Hematopoietic multipotent progenitor cell (in vitro differentiated cells): ENCODE measurements around the gene PSMD11. TPM values are rescaled to one million over a fixed set of nuclear protein-coding genes. Genes with fewer than 3 reads are reported as not detected.
"Not testable (repeated sequence)": the region's sequence is repeated elsewhere in the genome, so short reads cannot be mapped to it uniquely, and the experiment has no call there.

ENCODE experiments used
- DNase-seq, 3 donors: peaks; one replicate each; pipeline ENCODE4 v3.0.0-alpha.2; 2011 to 2015; ENCODE audit warnings: low read depth in 2 of 3, low spot score in 2 of 3
- total RNA-seq: library from RNA; depleted of rRNA; stranded (reverse); fragments of >200 nt; gene quantifications from one replicate; pipeline ENCODE4 v1.2.3, GENCODE V29; 2012

PSMD11 gene
- total RNA-seq, 1 donor, result 34.5 TPM

- DNase-seq, result no peak
Measured at GRCh38 chr17:32504166-32504990, 60.1 kb downstream of the PSMD11 start.

- no peak for DNase-seq
Measured at GRCh38 chr17:32508926-32509325, 64.6 kb downstream of the PSMD11 start.

GRCh38 chr17:32510466-32510865, 66.2 kb downstream of the PSMD11 start:
- DNase-seq, result no peak

GRCh38 chr17:32512328-32512727, 68.0 kb downstream of the PSMD11 start:
- no peak for DNase-seq

- no peak for DNase-seq
Measured at GRCh38 chr17:32513579-32513978, 69.3 kb downstream of the PSMD11 start.

DNA sequence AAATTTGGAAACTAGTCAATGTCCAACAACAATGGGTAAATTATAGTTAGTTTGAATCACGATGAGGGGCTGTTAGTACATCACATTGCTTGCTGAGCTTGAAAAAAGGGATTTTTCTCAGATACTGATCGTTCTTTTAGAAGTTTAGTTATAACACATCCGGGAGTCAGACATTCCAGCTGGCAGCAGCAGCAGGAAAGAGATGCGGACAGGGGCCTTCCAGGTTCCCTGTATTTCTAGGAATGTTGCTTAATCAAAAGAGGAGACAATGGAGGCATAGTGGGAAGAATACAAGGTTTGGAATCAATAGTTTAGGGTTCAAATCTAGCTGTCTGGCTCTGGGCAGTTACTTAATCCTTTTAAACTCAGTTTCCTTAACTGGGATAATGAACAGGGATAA, 70.3 kb downstream of the PSMD11 start:
- no peak for DNase-seq

DNA sequence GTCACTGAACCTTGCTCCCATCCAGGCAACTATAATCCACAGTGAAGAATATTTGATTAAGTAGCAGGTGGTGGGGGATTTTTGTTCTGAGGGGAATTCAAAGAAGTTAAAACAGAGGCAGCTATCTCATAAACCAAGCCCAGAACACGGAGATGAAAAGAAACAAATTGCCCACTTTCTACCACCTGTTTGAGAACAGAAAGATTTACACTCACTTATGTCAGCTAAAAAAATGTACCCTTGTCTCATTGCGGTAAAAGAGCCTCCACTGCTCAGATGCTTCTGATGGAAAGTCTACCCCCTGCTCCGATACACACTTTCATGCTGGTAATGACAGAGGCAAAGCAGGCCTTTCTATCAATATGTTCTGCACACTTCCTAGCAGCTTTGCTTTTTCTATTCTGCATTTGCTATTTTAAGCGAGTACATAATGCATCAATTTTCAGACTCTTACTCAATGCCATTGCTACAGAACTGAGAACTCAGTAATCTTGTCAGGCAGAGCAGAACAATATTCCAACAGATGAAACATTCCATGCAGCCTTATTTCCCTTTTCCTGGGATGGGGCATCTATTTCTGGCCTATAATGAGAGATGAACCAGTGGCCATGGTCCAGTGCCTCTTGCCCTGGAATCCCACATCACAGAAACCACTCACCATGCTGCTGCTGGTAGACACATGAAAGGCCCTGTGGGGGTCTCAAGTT, 71.5 kb downstream of the PSMD11 start:
- DNase-seq, result no peak

- no peak for DNase-seq
Measured at GRCh38 chr17:32516450-32516849, 72.1 kb downstream of the PSMD11 start.

GRCh38 chr17:32516940-32517701, 72.8 kb downstream of the PSMD11 start:
- no peak for DNase-seq

- DNase-seq, result no peak
Measured at GRCh38 chr17:32517982-32518381, 73.7 kb downstream of the PSMD11 start.

DNA sequence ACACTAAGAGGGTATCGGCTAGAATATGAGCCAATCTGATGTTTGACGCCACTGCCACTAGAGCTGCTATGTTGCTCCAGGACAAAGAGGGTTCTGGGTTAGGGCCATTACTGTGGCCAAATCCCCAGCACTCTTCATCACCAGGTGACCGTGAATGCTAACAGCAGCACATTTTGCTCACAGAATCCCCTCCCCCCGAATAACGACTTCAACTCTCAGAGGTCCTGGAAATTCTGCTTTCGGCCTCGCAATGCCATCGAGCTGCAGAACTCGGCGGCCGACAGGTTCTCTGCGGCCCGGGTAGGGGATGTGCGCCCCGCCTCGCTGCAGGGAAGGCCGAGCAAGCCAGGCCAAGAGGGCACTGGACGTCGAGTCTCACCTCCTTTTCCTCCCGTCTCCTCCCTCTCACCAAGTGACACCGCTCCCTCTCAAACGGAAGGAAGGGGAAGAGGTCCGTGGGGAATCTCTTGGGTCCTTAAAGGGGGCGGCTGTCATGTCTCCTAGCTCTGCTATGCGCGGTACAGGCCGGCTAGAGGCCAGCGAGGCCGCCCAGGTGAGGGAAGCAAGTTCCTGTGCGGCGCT, 74.4 kb downstream of the PSMD11 start:
- DNase-seq, result no peak

DNA sequence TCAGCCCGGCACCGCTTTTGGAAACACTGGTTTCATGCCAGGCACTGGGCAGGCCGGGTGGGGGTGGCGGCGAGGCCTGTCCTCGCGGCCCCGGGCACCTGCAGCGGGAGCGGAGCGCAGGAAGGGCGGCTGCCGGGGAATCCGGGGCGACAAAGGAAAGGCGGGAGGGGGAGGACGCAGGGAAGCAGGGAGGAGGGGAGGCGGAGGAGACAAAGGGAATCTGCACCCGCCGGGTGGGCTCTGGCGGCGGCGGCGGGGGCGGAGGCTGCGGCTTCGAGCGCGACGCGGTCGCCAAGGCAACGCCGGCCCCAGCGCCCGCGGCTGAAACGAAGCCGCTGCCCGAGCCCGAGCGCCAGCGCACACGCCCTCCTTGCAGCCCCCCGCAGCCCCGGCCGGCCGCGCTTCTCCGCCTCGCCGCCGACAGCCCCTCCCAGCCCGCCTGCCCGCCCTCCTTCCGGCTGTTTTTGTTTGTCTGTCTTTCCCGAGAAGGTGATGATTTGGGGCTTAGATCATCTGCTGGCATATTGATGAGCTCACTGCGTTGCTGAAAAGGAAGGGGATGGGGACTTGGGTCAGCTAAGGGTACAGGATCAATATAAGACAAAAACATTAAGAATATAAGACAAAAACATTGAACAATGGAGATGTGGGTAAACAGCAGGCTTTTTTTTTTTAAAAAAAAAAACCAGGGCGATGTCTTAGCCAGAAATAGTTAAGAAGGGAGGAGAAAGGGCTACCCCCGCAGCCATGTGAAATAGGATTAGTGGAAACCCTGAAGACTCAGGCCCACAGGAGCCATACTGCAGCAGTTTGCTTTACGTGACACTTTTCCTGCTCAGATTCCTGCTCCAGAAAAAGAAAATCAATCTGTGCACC, 75.2 kb downstream of the PSMD11 start:
- DNase-seq, result peak in 2 of 3 donors; percentile 35 to 42

GRCh38 chr17:32520104-32520701, 75.9 kb downstream of the PSMD11 start:
- no peak for DNase-seq

DNA sequence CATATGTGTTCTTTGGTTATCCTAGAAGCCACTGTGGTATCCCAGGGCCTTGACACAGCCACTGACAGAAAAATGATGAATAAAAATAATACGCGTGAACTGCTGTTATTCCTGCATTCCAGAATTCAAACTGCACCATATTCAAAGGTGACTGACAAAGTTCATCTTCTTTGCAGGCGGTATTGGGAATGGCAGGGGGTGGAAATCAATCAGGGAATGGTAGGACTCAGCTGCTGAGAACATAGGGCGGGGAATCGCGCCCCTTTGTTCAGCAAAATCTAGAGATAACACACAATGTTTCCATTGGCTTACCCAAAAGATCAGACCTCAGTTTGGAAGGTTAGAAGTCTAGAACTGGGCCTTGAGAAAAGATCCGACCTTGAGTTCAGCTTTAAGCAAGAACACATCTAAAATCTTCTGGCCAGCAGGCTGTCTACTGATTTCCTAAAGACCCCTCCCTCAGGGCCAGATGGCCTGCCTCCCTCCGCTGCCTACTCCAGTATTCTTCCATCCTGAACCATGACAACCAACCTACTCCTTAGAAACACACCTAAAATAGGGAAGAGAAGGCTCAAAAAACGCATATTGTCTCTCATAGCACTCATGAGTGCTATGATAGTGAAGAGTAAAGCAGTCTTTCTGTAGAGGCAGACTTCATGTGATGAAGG, 76.6 kb downstream of the PSMD11 start:
- DNase-seq, result no peak

DNA sequence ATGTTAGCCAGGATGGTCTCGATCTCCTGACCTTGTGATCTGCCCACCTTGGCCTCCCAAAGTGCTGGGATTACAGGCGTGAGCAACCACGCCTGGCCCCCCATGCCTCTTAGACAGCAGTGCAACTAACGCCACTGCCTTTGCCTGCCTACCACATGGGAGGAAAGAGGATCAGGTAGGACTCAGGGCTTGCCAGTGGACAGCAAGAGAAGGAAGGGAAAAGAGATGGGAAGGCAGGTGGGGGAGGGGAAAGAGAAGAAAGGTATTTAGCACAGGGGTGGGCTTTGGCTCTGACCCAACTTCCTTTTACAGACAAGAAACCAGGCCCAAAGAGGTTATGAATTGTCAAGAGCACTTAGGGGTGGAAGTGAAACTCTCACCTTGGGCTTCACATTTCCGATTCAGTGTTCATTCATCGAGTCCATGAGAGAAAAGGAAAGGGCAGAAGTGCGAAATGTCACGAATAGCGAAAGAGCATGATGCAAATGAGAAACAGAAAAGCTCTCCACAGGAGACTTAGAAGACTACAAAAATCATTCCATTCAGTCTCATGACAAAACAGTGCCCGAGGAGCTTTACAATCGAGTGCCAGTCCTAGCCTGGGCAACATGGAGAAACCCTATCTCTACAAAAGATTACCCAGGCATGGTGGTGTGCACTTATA, 78.8 kb downstream of the PSMD11 start:
- DNase-seq, result no peak

- no peak for DNase-seq
Measured at GRCh38 chr17:32523827-32524552, 79.7 kb downstream of the PSMD11 start.

DNA sequence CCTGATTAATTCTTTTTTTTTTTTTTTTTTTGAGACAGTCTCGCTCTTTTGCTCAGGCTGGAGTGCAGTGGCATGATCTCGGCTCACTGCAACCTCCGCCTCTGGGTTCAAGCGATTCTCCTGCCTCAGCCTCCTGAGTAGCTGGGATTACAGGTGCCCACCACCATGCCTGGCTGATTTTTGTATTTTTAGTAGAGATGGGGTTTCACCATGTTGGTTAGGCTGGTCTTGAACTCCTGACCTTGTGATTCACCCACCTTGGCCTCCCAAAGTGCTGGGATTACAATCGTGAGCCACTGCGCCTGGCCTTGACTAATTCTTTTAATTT, 80.2 kb downstream of the PSMD11 start:
- not testable (repeated sequence) for DNase-seq

DNA sequence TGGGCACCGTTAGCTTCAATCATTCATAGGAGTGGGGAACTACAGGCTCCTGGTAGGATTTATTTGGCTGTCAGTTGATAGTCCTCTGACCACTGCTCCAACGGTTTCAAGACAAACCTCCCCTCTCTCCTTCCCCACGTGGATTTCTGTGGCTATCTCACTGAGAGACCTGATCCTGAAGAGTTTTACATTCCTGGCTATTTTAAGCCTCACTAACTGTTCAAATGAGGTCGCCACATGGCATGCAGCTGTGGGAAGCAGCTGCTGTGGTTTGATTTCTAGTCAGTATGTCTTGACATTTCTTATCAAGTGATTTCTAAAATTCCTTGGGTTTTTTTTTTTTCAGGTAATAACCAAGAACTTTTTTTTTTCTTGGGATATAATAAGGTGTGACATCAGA, 80.8 kb downstream of the PSMD11 start:
- no peak for DNase-seq
